AG09309 (cell line): ENCODE data around the gene MFAP1.
A peak's percentile ranks its signal among the peaks of the same experiment; 100 is the strongest.
"Not testable (repeated sequence)": the region's sequence is repeated elsewhere in the genome, so short reads cannot be mapped to it uniquely, and the experiment has no call there.

Experiments used
- DNase-seq: peaks from one replicate; pipeline ENCODE4 v3.0.0-alpha.2; 2010; ENCODE audit warnings: low read depth
- H3K4me3 ChIP-seq: 2 replicates; pipeline ENCODE4 v1.5.1; 2011; ENCODE audit warnings: mild to moderate bottlenecking, low read depth, low read length, moderate library complexity; ENCODE audit not compliant: control insufficient read depth
- CTCF ChIP-seq: IDR thresholded peaks from 2 replicates; pipeline ENCODE4 v1.5.1; 2011; ENCODE audit warnings: mild to moderate bottlenecking, low read depth, low read length, inconsistent platforms; ENCODE audit not compliant: insufficient read depth, control insufficient read depth; ENCODE audit errors: missing control alignments

The MFAP1 gene

GRCh38 chr15:43824302-43825246 is at the start of gene MFAP1:
Gene MFAP1, minus strand, starts transcription at chr15:43824690. Its CDS starts 121 bp downstream, at chr15:43824569.
- H3K4me3 ChIP-seq = peak within 1 kb of the TSS; percentile 99
- peak; percentile 89 for DNase-seq
- TF ChIP-seq CTCF = no peak

- no peak for TF ChIP-seq CTCF
- H3K4me3 ChIP-seq = no peak overlapping the region
- DNase-seq = no peak
Observed at GRCh38 chr15:43873651-43874050, 49.2 kb upstream of the MFAP1 start.

- DNase-seq = peak; percentile 58
- peak; percentile 80 for TF ChIP-seq CTCF
- H3K4me3 ChIP-seq = no peak overlapping the region
Observed at GRCh38 chr15:43872416-43873020, 48.0 kb upstream of the MFAP1 start.

GRCh38 chr15:43871835-43872234 is 47.3 kb upstream of the MFAP1 start:
- DNase-seq = no peak
- no peak overlapping the region for H3K4me3 ChIP-seq
- no peak for TF ChIP-seq CTCF

- DNase-seq = no peak
- no peak for TF ChIP-seq CTCF
- no peak overlapping the region for H3K4me3 ChIP-seq
Observed at GRCh38 chr15:43868406-43868805, 43.9 kb upstream of the MFAP1 start.

- TF ChIP-seq CTCF = no peak
- DNase-seq = no peak
- H3K4me3 ChIP-seq = no peak overlapping the region
Observed at GRCh38 chr15:43867096-43867495, 42.6 kb upstream of the MFAP1 start.

GRCh38 chr15:43866636-43867035 is 42.1 kb upstream of the MFAP1 start:
- not testable (repeated sequence) for DNase-seq, H3K4me3 ChIP-seq
